M059J (cell line): ENCODE measurements around the gene OR8A1. TPM values are rescaled to one million over a fixed set of nuclear protein-coding genes. Genes with fewer than 3 reads are reported as not detected.

Experiments
- DNase-seq: peaks from one replicate; pipeline ENCODE4 v3.0.0-alpha.2; 2012; ENCODE audit warnings: low read depth
- total RNA-seq: library from RNA; depleted of rRNA; stranded (reverse); fragments of >200 nt; shearing (Covaris generic); gene quantifications from 2 replicates; pipeline ENCODE4 v1.2.3, GENCODE V29; 2014; rRNA removed

OR8A1 gene
- not detected in 2 replicates for total RNA-seq

- DNase-seq: no peak
These were observed at the start of gene OR8A1 for GRCh38 chr11:124569697-124570096. TSS of gene OR8A1 (plus strand) at chr11:124569997. CDS start at chr11:124570120, 123 bp downstream.

DNA sequence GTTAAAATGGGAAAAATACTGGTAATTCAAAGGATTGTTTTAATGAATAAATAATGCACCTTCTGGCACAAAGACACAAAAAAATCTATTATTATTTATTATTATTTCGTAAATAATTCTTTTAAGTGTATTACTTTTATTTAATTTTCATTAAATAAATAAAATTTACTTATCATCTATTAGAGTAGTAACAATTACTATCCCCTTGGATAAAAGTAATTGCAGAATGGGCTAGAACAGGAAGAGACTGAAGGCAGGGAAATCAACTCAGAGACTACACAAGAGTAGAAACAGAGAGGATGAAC, 49.3 kb upstream of the OR8A1 start:
- DNase-seq: no peak

DNA sequence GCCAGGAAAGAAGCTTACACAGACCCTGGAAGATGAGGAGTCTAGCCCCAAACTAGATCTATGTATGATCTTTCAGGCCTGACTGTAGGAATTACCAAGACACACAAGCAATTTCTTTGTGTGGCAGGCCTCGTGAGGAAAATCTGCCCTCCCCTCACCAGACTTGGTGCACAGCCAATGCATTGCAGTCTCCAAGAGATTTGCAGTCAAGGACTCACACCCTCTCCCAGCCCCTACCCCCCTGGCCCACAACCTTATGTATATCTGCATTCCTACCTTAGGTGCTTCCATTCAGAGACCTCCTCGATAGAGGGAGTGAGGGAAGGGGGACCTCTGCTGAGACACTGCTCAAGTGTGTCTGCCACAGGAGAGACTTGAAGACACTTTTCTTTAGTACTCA, 36.2 kb upstream of the OR8A1 start:
- DNase-seq: no peak

DNA sequence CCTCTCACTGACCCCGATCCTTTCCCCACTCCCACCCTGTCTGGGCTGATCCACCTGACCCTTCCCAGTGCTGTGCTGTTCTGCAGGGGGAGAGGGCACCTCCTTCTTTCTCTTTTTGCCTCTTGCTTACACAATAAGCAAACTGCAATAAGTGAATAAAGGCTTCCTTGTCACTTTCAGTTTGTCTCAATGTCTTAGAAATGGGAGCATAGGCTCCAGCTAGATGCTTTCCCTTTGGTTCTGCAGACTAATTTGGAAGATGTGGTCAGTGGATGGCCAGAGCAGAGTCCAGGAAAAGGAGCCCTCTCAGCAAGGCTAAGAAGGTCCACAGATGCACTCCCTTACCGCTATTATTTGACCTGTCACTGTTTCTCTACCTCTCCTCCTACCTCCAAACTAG, 35.7 kb upstream of the OR8A1 start:
- DNase-seq: no peak

GRCh38 chr11:124535552-124536232, 34.1 kb upstream of the OR8A1 start:
- no peak for DNase-seq

GRCh38 chr11:124536520-124536919, 33.3 kb upstream of the OR8A1 start:
- peak; percentile 21 for DNase-seq

- DNase-seq: peak; percentile 8
These were observed 31.8 kb upstream of the OR8A1 start for GRCh38 chr11:124538019-124538418.

- no peak for DNase-seq
These were observed 28.6 kb upstream of the OR8A1 start for GRCh38 chr11:124541204-124541603.

GRCh38 chr11:124543145-124543544, 26.7 kb upstream of the OR8A1 start:
- DNase-seq: no peak

DNA sequence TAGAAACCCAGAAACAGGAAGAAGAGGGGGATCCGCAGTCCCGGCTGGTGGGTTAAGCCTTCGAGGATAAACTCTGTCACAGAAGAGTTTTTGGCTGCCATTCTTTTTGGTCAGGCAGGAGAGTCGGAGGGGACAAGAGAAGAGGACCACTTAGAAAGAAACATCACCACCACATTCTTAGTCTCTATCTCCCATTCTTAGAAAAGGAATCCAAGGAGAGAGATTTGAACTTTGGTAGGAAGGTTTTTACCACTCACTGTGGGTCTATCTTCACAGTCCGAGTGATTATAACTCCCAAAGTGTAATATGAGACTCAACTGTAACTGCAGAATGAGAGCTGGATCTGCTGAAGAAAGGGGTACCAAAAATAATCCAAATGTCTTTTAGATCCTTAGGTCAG, 26.2 kb upstream of the OR8A1 start, which contains the start of gene OR8B12:
Gene OR8B12 (minus strand): TSS at position 101 of the 400 bp plus-strand sequence. CDS start 0 bp downstream, at position 101.
- DNase-seq: no peak

DNA sequence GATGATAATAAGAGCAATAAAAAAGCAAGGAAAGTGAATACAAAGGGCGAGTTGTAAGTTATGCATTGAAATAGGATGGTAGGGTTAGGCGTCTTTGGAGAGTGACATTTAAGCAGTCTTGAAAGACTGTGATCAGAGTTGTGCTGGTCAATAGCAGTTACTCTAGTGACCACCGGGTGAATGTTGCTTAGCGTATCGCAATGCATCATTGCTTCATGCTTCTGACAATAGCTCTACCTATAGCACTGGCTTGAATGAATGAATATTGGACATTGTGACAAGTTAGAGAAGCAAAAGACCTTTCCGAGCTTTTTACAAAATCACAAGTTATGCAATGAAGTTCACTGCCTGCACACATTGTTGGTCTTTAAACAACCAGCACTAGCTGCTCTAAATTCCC, 18.6 kb upstream of the OR8A1 start:
- no peak for DNase-seq

- no peak for DNase-seq
These were observed 17.8 kb upstream of the OR8A1 start for GRCh38 chr11:124551987-124552386.

GRCh38 chr11:124556828-124557227, 13.0 kb upstream of the OR8A1 start:
- DNase-seq: no peak

DNA sequence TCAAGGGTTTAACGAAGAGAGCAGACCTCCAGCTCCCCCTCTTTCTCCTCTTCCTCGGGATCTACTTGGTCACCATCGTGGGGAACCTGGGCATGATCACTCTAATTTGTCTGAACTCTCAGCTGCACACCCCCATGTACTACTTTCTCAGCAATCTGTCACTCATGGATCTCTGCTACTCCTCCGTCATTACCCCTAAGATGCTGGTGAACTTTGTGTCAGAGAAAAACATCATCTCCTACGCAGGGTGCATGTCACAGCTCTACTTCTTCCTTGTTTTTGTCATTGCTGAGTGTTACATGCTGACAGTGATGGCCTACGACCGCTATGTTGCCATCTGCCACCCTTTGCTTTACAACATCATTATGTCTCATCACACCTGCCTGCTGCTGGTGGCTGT, 363 bp downstream of the OR8A1 start:
- no peak for DNase-seq

DNA sequence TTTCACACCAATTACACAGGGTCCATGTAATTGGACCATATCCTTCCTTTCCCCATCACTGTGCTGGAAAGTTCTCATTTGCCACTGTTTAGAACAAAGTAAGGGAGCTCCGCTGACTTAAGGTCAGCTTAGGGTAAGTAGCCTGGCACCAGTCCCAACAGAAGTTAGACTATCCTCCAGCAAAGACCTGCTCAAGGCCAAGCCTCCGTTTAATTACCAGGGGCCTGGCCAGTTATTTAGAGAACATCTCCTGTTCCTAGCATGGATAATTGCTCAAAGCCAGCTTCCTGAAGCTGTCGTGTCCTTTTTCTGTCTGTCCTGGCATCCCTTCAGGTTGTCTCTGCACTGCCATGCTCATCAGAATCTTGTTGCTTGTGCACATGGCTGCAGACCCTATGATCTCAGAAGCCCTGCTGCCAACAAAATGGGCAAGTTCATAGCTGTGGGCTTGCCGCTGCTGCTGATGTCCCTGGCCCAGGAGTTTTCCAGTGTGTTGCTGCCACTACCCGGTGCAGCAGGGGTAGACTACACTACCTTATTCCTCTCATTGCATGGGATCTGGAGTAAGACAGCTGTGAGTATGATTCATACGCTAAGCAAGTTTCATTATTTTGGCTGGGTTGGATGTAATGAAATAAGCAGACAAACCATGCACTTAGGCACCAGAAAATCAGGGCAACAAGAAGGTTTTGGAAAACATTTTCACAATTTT, 8.1 kb downstream of the OR8A1 start:
- DNase-seq: no peak

DNA sequence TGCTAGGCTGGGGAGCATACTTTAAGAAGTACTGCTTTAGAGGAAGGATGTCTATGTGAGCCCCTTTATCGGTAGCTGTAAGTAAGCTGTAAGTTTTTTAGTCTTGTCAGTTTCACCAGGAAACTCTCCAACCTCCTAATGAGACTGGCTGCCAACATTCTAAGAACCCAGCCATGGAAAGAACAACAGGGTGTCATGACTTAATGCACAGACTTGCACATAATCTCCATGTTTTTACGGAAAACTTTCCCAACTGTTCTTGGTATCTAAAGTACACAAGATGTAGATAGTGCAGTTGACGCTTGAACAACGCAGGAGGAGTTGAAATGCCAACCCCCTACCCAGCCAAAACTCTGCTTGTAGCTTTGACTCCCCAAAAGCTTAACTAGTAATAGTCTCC, 9.0 kb downstream of the OR8A1 start:
- DNase-seq: no peak

- no peak for DNase-seq
These were observed 12.0 kb downstream of the OR8A1 start for GRCh38 chr11:124581817-124582216.

GRCh38 chr11:124582565-124582964, 12.8 kb downstream of the OR8A1 start:
- DNase-seq: no peak

GRCh38 chr11:124583781-124584180, 14.0 kb downstream of the OR8A1 start:
- DNase-seq: no peak

DNA sequence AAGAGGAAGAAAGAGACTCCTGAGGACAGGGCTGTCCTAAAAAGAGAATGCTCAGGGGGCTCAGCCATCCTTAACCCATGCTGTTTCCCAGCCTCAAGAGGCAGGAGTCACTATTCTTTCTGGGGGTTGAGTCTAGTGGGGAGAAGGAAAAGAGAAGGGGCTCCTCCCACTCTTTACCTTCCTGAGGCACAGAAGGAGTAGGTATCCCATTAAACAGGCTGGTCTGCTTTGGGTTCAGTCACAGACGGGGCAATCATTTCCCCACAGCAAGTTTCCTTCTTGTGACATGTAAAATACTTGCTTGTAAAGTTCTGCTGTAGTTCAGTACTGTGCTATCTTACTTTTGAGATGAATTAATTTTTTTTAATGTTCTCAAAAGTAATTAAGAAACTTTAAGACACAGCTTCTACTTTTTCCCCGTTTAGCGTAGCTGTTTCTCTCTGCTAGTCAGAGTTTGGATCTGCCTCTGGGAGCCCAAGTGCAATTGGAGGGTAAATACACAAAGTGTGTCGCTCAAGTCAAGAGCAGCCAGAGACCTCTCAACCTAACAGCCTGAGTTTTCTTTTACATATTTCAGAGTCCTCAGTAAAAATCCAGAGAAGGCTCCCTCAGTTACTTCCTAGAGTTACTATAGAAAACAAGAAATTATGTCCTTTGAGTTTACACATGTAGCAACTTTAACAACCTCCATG, 15.0 kb downstream of the OR8A1 start:
- no peak for DNase-seq

GRCh38 chr11:124586238-124586860, 16.6 kb downstream of the OR8A1 start:
- peak; percentile 58 for DNase-seq

DNA sequence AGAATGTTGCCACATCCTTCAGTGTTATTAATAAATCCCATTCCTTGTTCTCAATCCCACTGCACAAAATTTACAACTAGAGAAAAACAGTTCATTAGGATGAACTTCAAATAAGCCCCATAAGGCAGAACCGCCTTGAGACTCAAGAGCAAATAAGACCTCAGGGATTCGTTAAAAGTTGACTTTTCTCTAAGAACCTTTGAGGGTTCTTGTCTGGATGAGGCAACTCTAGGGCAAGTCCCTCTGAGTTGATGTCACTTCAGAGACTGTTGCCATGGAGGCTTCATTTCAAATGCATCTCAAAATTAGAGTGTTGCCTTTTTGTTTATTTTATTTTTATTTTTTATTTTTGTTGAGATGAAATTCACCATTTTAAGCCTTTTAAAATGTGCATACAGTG, 21.6 kb downstream of the OR8A1 start:
- DNase-seq: no peak
